Activated CD8-positive, alpha-beta memory T cell treated with anti-CD3 and anti-CD28 coated beads, Interleukin-2, amount 50 U/mL, for 48 hours (primary cell): ENCODE measurements around the gene RPH3AL.
"Not testable (repeated sequence)": the region's sequence is repeated elsewhere in the genome, so short reads cannot be mapped to it uniquely, and the experiment has no call there.

Source experiments
- DNase-seq: peaks from one replicate; pipeline ENCODE4 v3.0.0-alpha.2; 2020

The RPH3AL gene

GRCh38 chr17:253091-253846, 99.3 kb downstream of the RPH3AL start:
- no peak for DNase-seq

DNA sequence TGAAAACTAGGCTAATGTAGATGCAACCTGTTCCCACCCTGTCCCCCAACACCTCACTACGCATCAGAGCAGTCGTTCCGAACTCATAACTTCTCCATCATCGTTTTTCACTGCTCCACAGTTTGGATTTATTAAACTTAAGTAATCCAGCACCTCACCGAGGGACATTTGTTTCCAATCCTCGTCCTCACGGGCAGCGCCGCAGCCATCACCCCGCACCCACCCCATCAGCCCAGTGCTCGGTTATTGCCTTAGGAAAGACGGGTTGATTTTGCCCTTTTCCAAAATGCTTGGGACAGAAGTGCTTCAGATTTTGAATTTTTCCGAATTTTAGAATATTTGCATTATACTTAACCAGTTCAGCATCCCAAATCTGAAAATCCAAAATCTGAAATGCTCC, 100.2 kb downstream of the RPH3AL start:
- DNase-seq = no peak

GRCh38 chr17:251531-251930, 101.1 kb downstream of the RPH3AL start:
- no peak for DNase-seq

DNA sequence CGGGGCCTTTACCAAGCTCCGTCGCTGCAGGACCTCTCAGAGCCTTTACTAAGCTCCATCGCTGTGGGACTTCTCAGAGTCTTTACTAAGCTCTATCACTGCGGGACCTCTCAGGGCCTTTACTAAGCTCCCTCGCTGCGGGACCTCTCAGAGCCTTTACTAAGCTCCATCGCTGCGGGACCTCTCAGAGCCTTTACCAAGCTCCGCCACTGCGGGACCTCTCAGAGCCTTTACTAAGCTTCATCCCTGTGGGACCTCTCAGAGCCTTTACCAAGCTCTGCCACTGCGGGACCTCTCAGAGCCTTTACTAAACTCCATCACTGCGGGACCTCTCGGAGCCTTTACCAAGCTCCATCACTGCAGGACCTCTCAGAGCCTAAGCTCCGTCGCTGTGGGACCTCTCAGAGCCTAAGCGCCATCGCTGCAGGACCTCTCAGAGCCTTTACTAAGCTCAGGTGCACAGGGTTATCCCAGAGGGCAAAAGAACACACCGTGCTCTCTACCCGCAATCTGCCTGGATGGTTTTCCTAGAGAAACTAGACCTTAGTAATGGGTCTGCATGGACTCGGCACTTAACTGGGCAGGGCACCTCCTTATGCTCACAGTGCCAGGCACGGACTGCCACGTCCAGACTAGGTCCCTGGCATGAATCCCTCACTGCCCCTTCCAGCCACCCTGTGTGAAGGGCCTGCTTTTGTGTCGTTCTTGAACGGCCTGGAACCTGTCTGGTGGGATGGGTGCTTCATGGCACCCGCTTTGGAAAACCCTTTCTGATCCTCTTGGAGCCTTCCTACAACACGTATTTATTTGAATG, 101.9 kb downstream of the RPH3AL start:
- DNase-seq = no peak

- DNase-seq = no peak
Measured at GRCh38 chr17:249236-249993, 103.2 kb downstream of the RPH3AL start.

DNA sequence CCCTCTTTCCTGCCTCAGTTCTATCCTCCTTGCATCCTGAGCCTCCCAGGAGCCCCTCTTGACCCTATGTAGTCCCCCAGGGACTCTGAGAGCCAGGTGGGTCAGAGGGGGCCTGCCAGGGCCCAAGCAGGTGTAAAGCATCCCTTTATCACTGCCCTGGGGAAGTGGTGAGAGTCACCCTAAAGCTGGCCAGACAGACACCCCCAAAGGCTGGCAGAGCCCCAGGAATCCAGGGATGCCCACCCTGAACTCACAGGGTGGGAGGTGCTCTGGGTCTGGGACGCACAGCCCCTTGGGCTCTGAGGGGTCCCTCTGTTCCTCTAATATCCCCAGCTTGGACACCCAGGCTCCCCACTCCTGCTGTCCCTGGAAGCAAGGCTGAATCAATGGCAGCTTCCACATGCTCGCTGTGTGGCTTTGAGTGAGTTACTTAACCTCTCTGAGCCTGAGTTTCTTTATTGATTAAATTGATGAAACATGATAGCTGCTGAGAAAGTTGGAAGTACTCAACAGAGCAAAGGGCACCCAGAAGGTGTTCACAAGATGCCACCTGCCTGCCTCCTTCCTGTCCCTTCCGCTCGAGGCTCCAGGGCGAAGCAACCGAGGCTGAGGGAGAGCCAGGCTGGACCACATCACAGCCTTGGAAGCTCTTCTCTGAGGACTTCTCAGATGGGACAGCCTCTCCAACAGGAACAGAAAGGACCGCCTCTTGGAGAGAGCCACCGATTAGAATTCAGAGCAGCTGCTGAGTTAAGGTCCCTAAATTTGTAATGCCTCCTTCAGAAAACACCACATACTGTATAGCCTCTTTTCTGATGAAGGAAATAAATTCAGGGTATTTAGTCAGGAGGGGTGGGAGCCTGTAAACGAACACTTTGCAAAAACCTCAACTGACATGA, 104.0 kb downstream of the RPH3AL start:
- DNase-seq = no peak

DNA sequence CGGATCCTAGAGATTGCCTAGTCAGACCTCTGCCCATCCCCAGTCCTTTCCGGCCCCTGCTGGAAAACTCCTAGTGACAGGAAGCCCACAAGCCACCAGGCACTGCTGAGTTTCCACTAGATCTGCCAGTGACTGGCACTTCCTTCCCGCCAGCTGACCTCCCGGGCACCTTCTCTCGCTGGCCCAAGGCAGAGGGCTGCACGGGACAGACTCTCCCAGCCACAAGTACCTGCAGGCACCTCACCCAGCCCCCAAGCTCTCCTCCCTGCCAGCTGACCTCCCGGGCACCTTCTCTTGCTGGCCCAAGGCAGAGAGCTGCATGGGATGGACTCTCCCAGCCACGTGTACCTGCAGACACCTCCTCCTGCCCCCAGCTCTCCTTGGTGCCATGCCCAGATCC, 104.8 kb downstream of the RPH3AL start:
- no peak for DNase-seq

DNA sequence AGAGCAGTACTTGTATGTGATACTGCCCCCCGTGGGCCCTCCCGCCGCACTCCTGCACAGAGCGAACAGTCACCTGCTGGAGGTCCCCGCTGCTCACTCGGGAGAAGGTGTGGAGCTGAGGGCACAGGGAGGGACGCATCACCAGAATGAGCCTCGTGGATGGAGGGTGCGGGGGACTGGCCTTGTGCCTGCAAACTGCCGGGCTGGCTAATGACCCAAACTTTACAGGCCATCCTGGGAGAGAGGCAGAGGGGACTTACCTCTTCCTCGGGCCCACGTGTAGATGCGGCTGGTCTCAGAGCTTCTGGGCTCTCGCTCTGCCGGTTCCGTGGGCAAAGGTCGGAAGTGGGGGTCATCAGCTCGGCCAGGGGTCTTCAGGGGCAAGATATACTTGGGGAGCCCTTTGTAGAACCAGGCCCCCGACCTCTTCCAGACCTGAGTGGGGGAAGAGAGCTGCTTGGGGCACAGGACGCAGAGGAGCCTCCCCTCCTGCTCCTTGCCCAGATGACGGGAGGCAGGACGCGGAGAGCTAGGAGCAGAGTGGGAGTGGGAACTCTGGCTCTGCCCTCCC, 105.7 kb downstream of the RPH3AL start:
- no peak for DNase-seq

GRCh38 chr17:246226-246625, 106.4 kb downstream of the RPH3AL start:
- DNase-seq = no peak

DNA sequence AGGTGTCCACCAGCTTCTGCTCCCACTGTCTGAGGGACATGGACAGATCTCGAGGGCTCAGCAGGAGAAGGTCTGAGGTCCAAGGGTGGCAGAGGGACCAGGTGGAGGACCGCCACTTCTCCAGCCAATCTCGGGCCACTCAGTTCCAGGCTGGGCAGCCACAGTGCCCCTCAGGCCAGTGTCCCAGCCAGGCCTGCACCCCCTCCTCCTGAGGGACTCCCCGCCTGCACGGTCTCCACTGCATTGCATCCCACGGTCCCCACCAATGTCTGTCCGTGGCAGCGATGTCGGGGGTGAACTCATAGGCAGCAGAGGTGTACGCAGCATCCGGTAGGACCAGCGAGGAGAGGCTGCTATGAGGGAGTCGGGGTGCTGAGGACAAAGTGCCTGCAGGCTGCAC, 107.0 kb downstream of the RPH3AL start:
- no peak for DNase-seq

DNA sequence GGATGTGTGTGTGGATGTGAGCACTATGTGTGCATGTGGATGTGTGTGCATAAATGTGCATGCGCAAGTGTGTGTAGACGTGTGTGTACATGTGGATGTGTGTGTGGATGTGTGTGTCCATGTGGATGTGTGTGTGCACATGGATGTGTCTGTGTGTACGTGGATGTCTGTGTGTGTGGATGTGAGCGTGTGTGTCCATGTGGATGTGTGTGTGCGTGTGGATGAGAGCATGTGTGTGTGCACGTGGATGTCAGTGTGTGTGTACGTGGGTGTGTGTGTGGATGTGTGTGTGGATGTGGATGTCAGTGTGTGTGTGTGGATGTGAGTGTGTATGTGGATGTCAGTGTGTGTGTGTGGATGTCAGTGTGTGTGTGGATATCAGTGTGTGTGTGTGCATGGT, 107.6 kb downstream of the RPH3AL start:
- DNase-seq = no peak

- DNase-seq = not testable (repeated sequence)
Measured at GRCh38 chr17:243924-244323, 108.7 kb downstream of the RPH3AL start.

GRCh38 chr17:238964-239259, 113.7 kb downstream of the RPH3AL start:
- DNase-seq = no peak

DNA sequence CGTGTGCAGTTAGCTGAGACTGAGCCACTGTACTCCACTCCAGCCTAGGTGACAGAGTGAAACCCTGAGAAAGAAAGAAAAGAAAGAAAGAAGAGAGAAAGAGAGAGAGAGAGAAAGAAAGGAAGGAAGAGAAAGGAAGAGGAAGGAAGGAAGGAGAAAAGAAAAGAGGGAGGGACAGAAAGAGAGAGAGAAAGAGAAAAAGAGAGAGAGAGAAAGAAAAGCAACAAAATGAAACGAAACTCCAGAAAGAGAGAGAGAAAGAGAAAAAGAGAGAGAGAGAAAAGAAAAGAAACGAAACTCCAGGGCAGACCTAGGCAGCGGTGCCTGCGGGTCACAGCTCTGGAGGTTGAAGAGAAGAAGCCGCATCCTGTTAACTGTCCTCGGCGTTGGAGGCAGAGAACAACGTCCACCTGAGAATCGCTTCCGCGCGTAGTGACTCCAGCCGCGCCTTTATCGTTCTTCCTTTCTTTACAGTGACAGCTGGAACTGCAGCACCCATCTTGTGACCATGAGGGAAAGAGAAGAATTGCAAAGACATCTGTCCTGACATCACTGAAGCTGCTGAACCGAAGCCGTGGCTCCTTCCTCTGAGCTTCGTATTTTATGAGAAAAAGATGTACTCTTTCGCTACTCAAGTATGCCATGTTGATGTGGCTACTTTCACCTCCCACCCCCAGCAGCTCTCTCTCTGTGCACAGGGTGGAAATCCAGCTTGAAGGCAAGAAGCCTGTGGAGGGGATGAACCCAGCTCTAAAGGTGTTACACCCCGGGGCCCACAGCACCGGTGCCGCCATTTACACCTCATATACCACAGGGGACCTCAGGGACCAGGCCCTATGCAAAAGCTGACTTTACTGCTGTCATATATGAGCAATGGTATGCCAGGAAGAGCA, 114.3 kb downstream of the RPH3AL start:
- no peak for DNase-seq

DNA sequence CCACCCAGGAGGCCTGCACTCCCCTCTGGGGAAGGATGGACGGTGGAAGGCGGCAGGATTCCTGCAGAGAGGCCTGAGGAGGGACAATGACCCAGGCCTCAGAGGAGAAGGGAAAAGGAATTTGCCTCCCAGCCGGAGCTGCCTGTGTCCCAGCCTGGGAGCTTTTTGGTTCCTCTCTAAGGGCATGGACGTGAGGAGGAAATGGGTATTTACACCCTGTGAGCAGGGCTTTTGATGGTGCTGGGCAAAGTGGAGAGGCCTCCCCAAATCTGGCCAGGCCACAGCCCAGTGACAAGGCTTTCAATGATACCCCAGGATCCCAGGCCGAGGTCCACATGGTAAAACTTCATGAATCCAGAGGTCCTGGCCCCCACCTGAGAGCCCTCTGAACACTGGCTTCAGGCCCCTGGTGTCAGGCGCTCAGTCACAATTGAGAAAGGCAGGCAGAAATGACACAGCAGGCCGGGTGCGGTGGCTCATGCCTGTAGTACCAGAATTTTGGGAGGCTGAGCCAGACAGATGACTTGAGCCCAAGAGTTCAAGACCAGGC, 115.1 kb downstream of the RPH3AL start:
- no peak for DNase-seq

- no peak for DNase-seq
Measured at GRCh38 chr17:236641-237405, 115.8 kb downstream of the RPH3AL start.

GRCh38 chr17:235831-236640, 116.6 kb downstream of the RPH3AL start:
- DNase-seq = no peak

GRCh38 chr17:234994-235830, 117.4 kb downstream of the RPH3AL start:
- DNase-seq = not testable (repeated sequence)
